ENCODE results near the gene RPL6.

GRCh38 chr12:112418273-112418607 is 8.8 kb upstream of the RPL6 start:
- TF ChIP-seq, protein P1, sequence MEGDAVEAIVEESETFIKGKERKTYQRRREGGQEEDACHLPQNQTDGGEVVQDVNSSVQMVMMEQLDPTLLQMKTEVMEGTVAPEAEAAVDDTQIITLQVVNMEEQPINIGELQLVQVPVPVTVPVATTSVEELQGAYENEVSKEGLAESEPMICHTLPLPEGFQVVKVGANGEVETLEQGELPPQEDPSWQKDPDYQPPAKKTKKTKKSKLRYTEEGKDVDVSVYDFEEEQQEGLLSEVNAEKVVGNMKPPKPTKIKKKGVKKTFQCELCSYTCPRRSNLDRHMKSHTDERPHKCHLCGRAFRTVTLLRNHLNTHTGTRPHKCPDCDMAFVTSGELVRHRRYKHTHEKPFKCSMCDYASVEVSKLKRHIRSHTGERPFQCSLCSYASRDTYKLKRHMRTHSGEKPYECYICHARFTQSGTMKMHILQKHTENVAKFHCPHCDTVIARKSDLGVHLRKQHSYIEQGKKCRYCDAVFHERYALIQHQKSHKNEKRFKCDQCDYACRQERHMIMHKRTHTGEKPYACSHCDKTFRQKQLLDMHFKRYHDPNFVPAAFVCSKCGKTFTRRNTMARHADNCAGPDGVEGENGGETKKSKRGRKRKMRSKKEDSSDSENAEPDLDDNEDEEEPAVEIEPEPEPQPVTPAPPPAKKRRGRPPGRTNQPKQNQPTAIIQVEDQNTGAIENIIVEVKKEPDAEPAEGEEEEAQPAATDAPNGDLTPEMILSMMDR (IDR thresholded peaks at IDR 0.05; ENCODE audit: poor library complexity, severe bottlenecking) = no peak
- TF ChIP-seq POLR2AphosphoS5 (IDR thresholded peaks at IDR 0.05) (no peak), EP300 (conservative IDR thresholded peaks at IDR 0.05; ENCODE audit: poor library complexity, severe bottlenecking) (no peak), SMC3 (conservative IDR thresholded peaks at IDR 0.05; ENCODE audit: poor library complexity) (no peak), TAF1 (IDR thresholded peaks at IDR 0.05; ENCODE audit: low read depth) (no peak), EZH2 (IDR thresholded peaks at IDR 0.05; ENCODE audit: borderline replicate concordance, insufficient read depth, low read length, poor library complexity, severe bottlenecking) (no peak)

Data from neural cell (in vitro differentiated cells).